Activated T-cell treated with anti-CD3 and anti-CD28 coated beads for 4 hours (primary cell): Measurements from ENCODE around the gene SECTM1.

Source experiments
- DNase-seq: peaks from one replicate; pipeline ENCODE4 v3.0.0-alpha.2; 2020

The SECTM1 gene

GRCh38 chr17:82314012-82314726, 19.4 kb downstream of the SECTM1 start:
- DNase-seq = no peak

GRCh38 chr17:82313195-82314011, 20.2 kb downstream of the SECTM1 start:
- DNase-seq = no peak

GRCh38 chr17:82311971-82312370, 21.6 kb downstream of the SECTM1 start:
- no peak for DNase-seq

GRCh38 chr17:82310877-82311276, 22.7 kb downstream of the SECTM1 start:
- no peak for DNase-seq

- no peak for DNase-seq
Observed at GRCh38 chr17:82309656-82310570, 23.7 kb downstream of the SECTM1 start.

- DNase-seq = no peak
Observed at GRCh38 chr17:82305727-82306300, 27.8 kb downstream of the SECTM1 start.

GRCh38 chr17:82304826-82305726, 28.5 kb downstream of the SECTM1 start:
- DNase-seq = no peak

GRCh38 chr17:82303944-82304808, 29.4 kb downstream of the SECTM1 start:
- DNase-seq = no peak

- DNase-seq = no peak
Observed at GRCh38 chr17:82302991-82303943, 30.3 kb downstream of the SECTM1 start.

- DNase-seq = no peak
Observed at GRCh38 chr17:82302568-82302963, 31.0 kb downstream of the SECTM1 start.

GRCh38 chr17:82301916-82302567, 31.5 kb downstream of the SECTM1 start:
- DNase-seq = no peak

GRCh38 chr17:82301300-82301915, 32.2 kb downstream of the SECTM1 start:
- no peak for DNase-seq

- DNase-seq = no peak
Observed at GRCh38 chr17:82300707-82301270, 32.8 kb downstream of the SECTM1 start.

GRCh38 chr17:82300228-82300627, 33.3 kb downstream of the SECTM1 start:
- DNase-seq = no peak

- no peak for DNase-seq
Observed at GRCh38 chr17:82299452-82299851, 34.1 kb downstream of the SECTM1 start.

GRCh38 chr17:82298538-82299421, 34.8 kb downstream of the SECTM1 start:
- no peak for DNase-seq
